Stimulated activated CD8-positive, alpha-beta memory T cell treated with anti-CD3 and anti-CD28 coated beads, Interleukin-7, amount 100 ng/mL, for 24 hours (primary cell): ENCODE data around the gene ENHO.

Experiments
- DNase-seq: peaks from one replicate; pipeline ENCODE4 v3.0.0-alpha.2; 2020; ENCODE audit warnings: low read depth

Gene ENHO

DNA sequence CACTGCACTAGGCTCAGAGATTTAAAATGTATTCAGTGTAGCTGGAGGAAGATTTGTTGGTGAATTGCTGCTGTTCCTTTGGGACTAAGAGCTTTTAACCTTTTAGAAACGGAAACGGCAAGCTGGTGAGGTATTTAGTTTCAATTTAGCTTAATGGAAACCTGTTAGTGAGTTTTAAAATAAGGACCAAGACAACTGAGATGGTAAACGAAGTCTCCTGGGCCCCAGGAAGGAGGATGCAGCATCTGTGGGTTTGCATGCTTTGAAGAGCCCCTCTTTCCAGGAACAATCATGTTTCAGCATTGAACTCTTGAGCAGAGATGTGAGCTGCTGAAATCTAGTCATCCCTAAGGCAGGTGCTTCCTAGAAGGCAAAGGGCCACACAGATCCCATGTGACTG is 47.7 kb downstream of the ENHO start:
- no peak for DNase-seq
